Osteoblast (primary cell): Measurements from ENCODE around the gene GDI1. TPM values are rescaled to one million over a fixed set of nuclear protein-coding genes. Genes with fewer than 3 reads are reported as not detected.

Source experiments
- DNase-seq: peaks from one replicate; pipeline ENCODE4 v3.0.0; 2011; ENCODE audit warnings: low spot score, mixed read lengths; ENCODE audit not compliant: insufficient read length; ENCODE audit errors: missing footprints
- H2AFZ ChIP-seq: 2 replicates; pipeline ENCODE4 v1.6.0; 2011; ENCODE audit warnings: mild to moderate bottlenecking, low read length
- H3K27ac ChIP-seq: 2 replicates; pipeline ENCODE4 v1.5.1; 2011; ENCODE audit warnings: mild to moderate bottlenecking, low read depth, low read length, moderate library complexity
- H3K27me3 ChIP-seq: 2 replicates; pipeline ENCODE4 v1.6.0; 2012; ENCODE audit warnings: mild to moderate bottlenecking, control low read depth, inconsistent platforms, low read length, moderate library complexity; ENCODE audit not compliant: insufficient read depth
- H3K36me3 ChIP-seq: 2 replicates; pipeline ENCODE4 v1.5.1; 2011; ENCODE audit warnings: mild to moderate bottlenecking, low read length, control low read depth, moderate library complexity; ENCODE audit not compliant: insufficient read depth
- H3K4me1 ChIP-seq: 2 replicates; pipeline ENCODE4 v1.5.1; 2011; ENCODE audit warnings: mild to moderate bottlenecking, low read length, control low read depth, moderate library complexity; ENCODE audit not compliant: insufficient read depth
- H3K4me2 ChIP-seq: 2 replicates; pipeline ENCODE4 v1.6.0; 2011; ENCODE audit warnings: mild to moderate bottlenecking, low read length; ENCODE audit not compliant: insufficient read depth
- H3K4me3 ChIP-seq: fragments of 200-600 bp; sonication (generic); 3 replicates; pipeline ENCODE4 v1.5.1; 2012; ENCODE audit warnings: mild to moderate bottlenecking, low read length, inconsistent platforms; ENCODE audit not compliant: insufficient read depth
- H3K79me2 ChIP-seq: 2 replicates; pipeline ENCODE4 v1.6.0; 2012; ENCODE audit warnings: mild to moderate bottlenecking, low read length, control low read depth, inconsistent platforms; ENCODE audit not compliant: insufficient read depth
- H3K9me3 ChIP-seq: 2 replicates; pipeline ENCODE4 v1.5.1; 2011; ENCODE audit warnings: low read depth, low read length, control low read depth
- H4K20me1 ChIP-seq: 2 replicates; pipeline ENCODE4 v1.6.0; 2012; ENCODE audit warnings: mild to moderate bottlenecking, low read length, control low read depth; ENCODE audit not compliant: insufficient read depth
- total RNA-seq: library from RNA; depleted of rRNA; stranded (reverse); fragments of >200 nt; gene quantifications from 2 replicates; pipeline ENCODE4 v1.2.3, GENCODE V29; 2012
- TF ChIP-seq, protein P1 (sequence below): IDR thresholded peaks from 2 replicates; pipeline ENCODE4 v1.5.1; 2011; ENCODE audit warnings: mild to moderate bottlenecking, low read depth, low read length, moderate library complexity; ENCODE audit errors: extremely low read depth

Gene GDI1
- total RNA-seq, 1 donor: 74.6 TPM

GRCh38 chrX:154408659-154409221, 28.2 kb upstream of the GDI1 start:
- peak overlapping the region; percentile 71 for H3K27ac ChIP-seq
- no peaks in the 10 kb centered on the region for H3K36me3 ChIP-seq
- H4K20me1 ChIP-seq: peaks cover 6% of the 10 kb centered on the region
- H3K4me3 ChIP-seq: peak overlapping the region; percentile 76
- H3K4me2 ChIP-seq: peak overlapping the region; percentile 87
- TF ChIP-seq, protein P1, sequence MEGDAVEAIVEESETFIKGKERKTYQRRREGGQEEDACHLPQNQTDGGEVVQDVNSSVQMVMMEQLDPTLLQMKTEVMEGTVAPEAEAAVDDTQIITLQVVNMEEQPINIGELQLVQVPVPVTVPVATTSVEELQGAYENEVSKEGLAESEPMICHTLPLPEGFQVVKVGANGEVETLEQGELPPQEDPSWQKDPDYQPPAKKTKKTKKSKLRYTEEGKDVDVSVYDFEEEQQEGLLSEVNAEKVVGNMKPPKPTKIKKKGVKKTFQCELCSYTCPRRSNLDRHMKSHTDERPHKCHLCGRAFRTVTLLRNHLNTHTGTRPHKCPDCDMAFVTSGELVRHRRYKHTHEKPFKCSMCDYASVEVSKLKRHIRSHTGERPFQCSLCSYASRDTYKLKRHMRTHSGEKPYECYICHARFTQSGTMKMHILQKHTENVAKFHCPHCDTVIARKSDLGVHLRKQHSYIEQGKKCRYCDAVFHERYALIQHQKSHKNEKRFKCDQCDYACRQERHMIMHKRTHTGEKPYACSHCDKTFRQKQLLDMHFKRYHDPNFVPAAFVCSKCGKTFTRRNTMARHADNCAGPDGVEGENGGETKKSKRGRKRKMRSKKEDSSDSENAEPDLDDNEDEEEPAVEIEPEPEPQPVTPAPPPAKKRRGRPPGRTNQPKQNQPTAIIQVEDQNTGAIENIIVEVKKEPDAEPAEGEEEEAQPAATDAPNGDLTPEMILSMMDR: no peak
- no peaks in the 10 kb centered on the region for H3K9me3 ChIP-seq
- DNase-seq: no peak
- peaks cover 20% of the 10 kb centered on the region for H3K79me2 ChIP-seq
- no peaks in the 10 kb centered on the region for H3K27me3 ChIP-seq
- H3K4me1 ChIP-seq: peaks cover 13% of the 10 kb centered on the region
- H2AFZ ChIP-seq: peak overlapping the region; percentile 65

DNA sequence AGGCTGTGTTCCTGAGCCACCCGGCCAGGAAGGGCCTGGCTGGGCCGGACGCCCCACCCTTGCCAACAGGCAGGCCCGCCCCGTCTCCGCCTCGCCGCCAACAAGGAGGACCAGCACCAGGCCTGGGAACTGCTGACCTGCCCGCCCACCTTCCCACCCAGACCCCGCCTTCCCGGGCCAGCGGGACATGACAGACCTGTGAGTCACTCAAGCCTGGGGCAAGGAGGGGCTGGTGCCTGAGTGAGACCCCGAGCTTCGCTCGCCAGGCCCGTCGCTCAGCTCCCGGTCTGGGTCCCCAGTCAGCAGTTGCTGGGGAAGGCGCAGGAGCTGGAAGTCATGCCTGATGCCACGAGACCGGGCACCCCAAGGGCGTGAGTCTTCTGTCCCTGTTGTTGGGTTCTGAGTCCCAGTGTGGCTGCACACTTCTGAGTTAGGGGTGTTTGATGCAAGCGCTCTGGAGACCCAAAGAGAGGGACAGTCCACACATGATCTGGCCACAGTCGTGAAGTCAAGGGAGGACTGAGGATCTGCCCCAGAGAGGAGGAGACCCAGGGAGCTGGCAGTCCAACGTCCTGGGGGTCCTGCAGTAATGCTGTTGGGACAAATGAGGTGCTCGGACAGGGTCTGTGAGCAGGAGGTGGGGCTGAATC, 27.6 kb upstream of the GDI1 start, which contains the start of gene DNASE1L1:
Gene DNASE1L1 (minus strand): TSS at position 33 of the 650 bp plus-strand sequence. CDS start 3,686 bp downstream, outside the sequence.
- no peaks in the 10 kb centered on the region for H3K27me3 ChIP-seq
- no peaks in the 10 kb centered on the region for H3K36me3 ChIP-seq
- peaks cover 20% of the 10 kb centered on the region for H3K79me2 ChIP-seq
- H2AFZ ChIP-seq: peak within 1 kb of the TSS; percentile 65
- no peaks in the 10 kb centered on the region for H3K9me3 ChIP-seq
- DNase-seq: peak; percentile 98
- H4K20me1 ChIP-seq: peaks cover 6% of the 10 kb centered on the region
- peak within 1 kb of the TSS; percentile 78 for H3K27ac ChIP-seq
- H3K4me3 ChIP-seq: peak within 1 kb of the TSS; percentile 76
- H3K4me1 ChIP-seq: peaks cover 13% of the 10 kb centered on the region
- TF ChIP-seq, protein P1: no peak
- H3K4me2 ChIP-seq: peak within 1 kb of the TSS; percentile 87

DNA sequence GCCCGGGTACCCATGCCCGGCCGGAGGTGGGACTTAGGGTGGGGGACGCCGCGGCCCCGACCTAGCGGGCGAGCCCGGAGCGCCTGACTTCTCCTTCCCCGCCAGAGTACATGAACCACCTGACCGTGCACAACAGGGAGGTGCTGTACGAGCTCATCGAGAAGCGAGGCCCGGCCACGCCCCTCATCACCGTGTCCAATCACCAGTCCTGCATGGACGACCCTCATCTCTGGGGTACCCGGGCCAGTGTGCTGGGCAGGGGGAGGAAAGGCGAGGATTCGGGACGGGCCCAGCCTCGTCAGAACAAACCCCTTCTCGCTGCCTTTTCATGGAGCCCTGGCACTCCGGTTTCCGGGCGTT, 25.0 kb upstream of the GDI1 start:
- peaks cover 6% of the 10 kb centered on the region for H4K20me1 ChIP-seq
- H3K4me2 ChIP-seq: peak overlapping the region; percentile 80
- H3K36me3 ChIP-seq: no peaks in the 10 kb centered on the region
- H3K4me3 ChIP-seq: peak overlapping the region; percentile 76
- TF ChIP-seq, protein P1: no peak
- no peaks in the 10 kb centered on the region for H3K27me3 ChIP-seq
- H3K4me1 ChIP-seq: peaks cover 13% of the 10 kb centered on the region
- DNase-seq: peak; percentile 90
- no peaks in the 10 kb centered on the region for H3K9me3 ChIP-seq
- peak overlapping the region; percentile 65 for H2AFZ ChIP-seq
- H3K27ac ChIP-seq: peak overlapping the region; percentile 37
- H3K79me2 ChIP-seq: peaks cover 20% of the 10 kb centered on the region

DNA sequence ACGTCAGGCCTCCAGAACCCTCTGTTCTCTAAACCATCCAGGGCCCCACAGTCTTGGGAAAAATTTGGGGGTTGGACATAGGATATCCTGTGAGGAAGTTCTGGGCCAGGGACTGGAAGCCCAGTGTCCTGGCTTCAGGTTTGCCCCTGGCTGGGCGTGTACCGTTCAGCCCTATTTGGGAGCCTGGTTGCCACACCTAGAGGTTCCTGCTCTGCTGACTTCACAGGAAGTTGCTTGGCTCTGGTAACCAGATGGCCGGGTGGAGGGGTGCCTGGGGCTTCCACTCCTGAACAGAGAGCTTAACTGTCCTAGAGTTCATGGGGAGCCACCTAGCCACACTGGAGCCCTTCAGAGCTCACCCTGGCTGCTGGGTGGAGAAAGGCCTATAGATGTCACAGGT, 24.5 kb upstream of the GDI1 start:
- peaks cover 20% of the 10 kb centered on the region for H3K79me2 ChIP-seq
- no peaks in the 10 kb centered on the region for H3K36me3 ChIP-seq
- H3K4me2 ChIP-seq: peak overlapping the region; percentile 80
- DNase-seq: no peak
- TF ChIP-seq, protein P1: no peak
- H3K27me3 ChIP-seq: no peaks in the 10 kb centered on the region
- peaks cover 13% of the 10 kb centered on the region for H3K4me1 ChIP-seq
- peak overlapping the region; percentile 76 for H3K4me3 ChIP-seq
- H3K9me3 ChIP-seq: no peaks in the 10 kb centered on the region
- no peak overlapping the region for H2AFZ ChIP-seq
- H3K27ac ChIP-seq: peak overlapping the region; percentile 37
- peaks cover 6% of the 10 kb centered on the region for H4K20me1 ChIP-seq
